HG02943 (cell line): ENCODE results near the gene CHTOP.
"Not testable (repeated sequence)": the region's sequence is repeated elsewhere in the genome, so short reads cannot be mapped to it uniquely, and the experiment has no call there.

ENCODE experiments used
- ATAC-seq: cut with Tn5 transposase; IDR thresholded peaks from one replicate; pipeline ENCODE4 v1.9.1; 2021; ENCODE audit warnings: mild to moderate bottlenecking, low read depth, moderate library complexity; ENCODE audit not compliant: unreplicated experiment

The CHTOP gene

GRCh38 chr1:153658400-153659174 lies 24.7 kb downstream of the CHTOP start, which contains the start of gene SNAPIN:
Gene SNAPIN (plus strand): TSS chr1:153658703. CDS start chr1:153658744, 41 bp downstream.
- peak; percentile 84 for ATAC-seq

GRCh38 chr1:153659175-153659534 lies 25.3 kb downstream of the CHTOP start:
- no peak for ATAC-seq

- no peak for ATAC-seq
Measured at GRCh38 chr1:153659656-153660055, 25.8 kb downstream of the CHTOP start.

GRCh38 chr1:153661111-153661708 lies 27.3 kb downstream of the CHTOP start:
- no peak for ATAC-seq

- no peak for ATAC-seq
Measured at GRCh38 chr1:153662269-153662668, 28.4 kb downstream of the CHTOP start.

GRCh38 chr1:153663211-153663610 lies 29.3 kb downstream of the CHTOP start:
- no peak for ATAC-seq

GRCh38 chr1:153667439-153667838 lies 33.6 kb downstream of the CHTOP start:
- ATAC-seq: no peak

- not testable (repeated sequence) for ATAC-seq
Measured at GRCh38 chr1:153668672-153669071, 34.8 kb downstream of the CHTOP start.

- no peak for ATAC-seq
Measured at GRCh38 chr1:153669606-153670005, 35.7 kb downstream of the CHTOP start.

GRCh38 chr1:153670257-153670858 lies 36.5 kb downstream of the CHTOP start:
- ATAC-seq: no peak

- ATAC-seq: peak; percentile 95
Measured at GRCh38 chr1:153670859-153671627, 37.2 kb downstream of the CHTOP start, which contains the start of gene ILF2. Gene ILF2 (minus strand): TSS chr1:153670993. CDS start chr1:153670922, 71 bp downstream.

- not testable (repeated sequence) for ATAC-seq
Measured at GRCh38 chr1:153671628-153672353, 37.9 kb downstream of the CHTOP start.

- no peak for ATAC-seq
Measured at GRCh38 chr1:153673511-153673910, 39.6 kb downstream of the CHTOP start.

- ATAC-seq: no peak
Measured at GRCh38 chr1:153677718-153678518, 44.1 kb downstream of the CHTOP start.

- ATAC-seq: no peak
Measured at GRCh38 chr1:153678519-153679336, 44.9 kb downstream of the CHTOP start, which contains the start of gene NPR1. Gene NPR1 (plus strand): TSS chr1:153678688. CDS start chr1:153679109, 421 bp downstream.

GRCh38 chr1:153679337-153680119 lies 45.7 kb downstream of the CHTOP start:
- no peak for ATAC-seq

GRCh38 chr1:153680120-153680403 lies 46.2 kb downstream of the CHTOP start:
- ATAC-seq: no peak

GRCh38 chr1:153682730-153683129 lies 48.9 kb downstream of the CHTOP start:
- no peak for ATAC-seq
